Neural cell (in vitro differentiated cells): ENCODE measurements around the gene PRTN3. TPM values are rescaled to one million over a fixed set of nuclear protein-coding genes. Genes with fewer than 3 reads are reported as not detected.

ENCODE experiments used
- H2AFZ ChIP-seq: fragments of 200-600, 300-800 bp; sonication (generic), shearing (Covaris generic); 2 replicates; pipeline ENCODE4 v1.6.0; 2014; ENCODE audit warnings: low read depth, mild to moderate bottlenecking, antibody characterized with exemption, low read length, moderate library complexity
- H3F3A ChIP-seq: fragments of 200-600 bp; shearing (Covaris generic); 2 replicates; pipeline ENCODE4 v1.6.1; 2016; ENCODE audit warnings: mild to moderate bottlenecking, moderate library complexity, mixed read lengths, antibody characterized with exemption, low read length; ENCODE audit not compliant: insufficient read depth, poor library complexity, severe bottlenecking
- H3K27ac ChIP-seq: fragments of 200-600, 300-800 bp; sonication (generic), shearing (Covaris generic); 2 replicates; pipeline ENCODE4 v1.5.1; 2014; ENCODE audit warnings: mild to moderate bottlenecking, low read length, moderate library complexity
- H3K27me3 ChIP-seq: fragments of 300-800, 200-600 bp; sonication (generic), shearing (Covaris generic); 2 replicates; pipeline ENCODE4 v1.6.0; 2014; ENCODE audit warnings: mild to moderate bottlenecking, low read depth, low read length, moderate library complexity; ENCODE audit not compliant: insufficient read depth
- H3K36me3 ChIP-seq: fragments of 300-800, 200-600 bp; sonication (generic), shearing (Covaris generic); 2 replicates; pipeline ENCODE4 v1.5.1; 2014; ENCODE audit warnings: mild to moderate bottlenecking, antibody characterized with exemption, low read length, moderate library complexity; ENCODE audit not compliant: insufficient read depth
- H3K4me2 ChIP-seq: fragments of 300-800, 200-600 bp; sonication (generic), shearing (Covaris generic); 2 replicates; pipeline ENCODE4 v1.6.0; 2014; ENCODE audit warnings: mild to moderate bottlenecking, low read length
- H3K4me3 ChIP-seq: fragments of 300-800, 200-600 bp; sonication (generic), shearing (Covaris generic); 2 replicates; pipeline ENCODE4 v1.5.1; 2014; ENCODE audit warnings: mild to moderate bottlenecking, low read length, moderate library complexity
- H3K79me2 ChIP-seq: fragments of 200-600 bp; shearing (Covaris generic); replicated peaks from 2 replicates; pipeline ENCODE4 v1.6.0; 2014; ENCODE audit warnings: mild to moderate bottlenecking, low read length, moderate library complexity; ENCODE audit not compliant: insufficient read depth
- H3K9ac ChIP-seq: fragments of 300-800, 200-600 bp; sonication (generic), shearing (Covaris generic); 2 replicates; pipeline ENCODE4 v1.6.1; 2016; ENCODE audit warnings: mild to moderate bottlenecking, low read length, mixed read lengths
- H3K9me2 ChIP-seq: fragments of 200-600 bp; shearing (Covaris generic); 2 replicates; pipeline ENCODE4 v1.6.1; 2016; ENCODE audit warnings: mild to moderate bottlenecking, low read length, mixed read lengths; ENCODE audit not compliant: insufficient read depth
- H3K9me3 ChIP-seq: fragments of 200-600, 300-800 bp; sonication (generic), shearing (Covaris generic); 2 replicates; pipeline ENCODE4 v1.6.1; 2016; ENCODE audit warnings: mild to moderate bottlenecking, mixed run types, low read length, moderate library complexity, mixed read lengths
- H4K20me1 ChIP-seq: fragments of 200-600 bp; shearing (Covaris generic); 2 replicates; pipeline ENCODE4 v1.6.1; 2016; ENCODE audit warnings: mild to moderate bottlenecking, mixed run types; ENCODE audit not compliant: insufficient read depth
- EP300 ChIP-seq: fragments of 450-650 bp; conservative IDR thresholded peaks from 2 replicates; pipeline ENCODE4 v1.6.1; 2014; ENCODE audit warnings: antibody characterized with exemption, mild to moderate bottlenecking, moderate library complexity; ENCODE audit not compliant: poor library complexity, severe bottlenecking
- EZH2 ChIP-seq: fragments of 200-600, 300-800 bp; shearing (Covaris generic), sonication (generic); IDR thresholded peaks from 2 replicates; pipeline ENCODE4 v1.6.1; 2014; ENCODE audit warnings: antibody characterized with exemption, low read length, borderline replicate concordance, mild to moderate bottlenecking; ENCODE audit not compliant: insufficient read depth, poor library complexity, severe bottlenecking
- MXI1 ChIP-seq: fragments of 450-650 bp; conservative IDR thresholded peaks from 2 replicates; pipeline ENCODE4 v1.6.1; 2014; ENCODE audit warnings: antibody characterized with exemption, mild to moderate bottlenecking; ENCODE audit not compliant: poor library complexity, severe bottlenecking
- POLR2AphosphoS5 ChIP-seq: IDR thresholded peaks from 2 replicates; pipeline ENCODE4 v1.6.1; 2012
- RAD21 ChIP-seq: fragments of 450-650 bp; conservative IDR thresholded peaks from 2 replicates; pipeline ENCODE4 v1.6.1; 2014; ENCODE audit warnings: antibody characterized with exemption, mild to moderate bottlenecking, moderate library complexity
- SMC3 ChIP-seq: fragments of 450-650 bp; conservative IDR thresholded peaks from 2 replicates; pipeline ENCODE4 v1.6.1; 2014; ENCODE audit warnings: antibody characterized with exemption, mild to moderate bottlenecking, moderate library complexity; ENCODE audit not compliant: poor library complexity
- TAF1 ChIP-seq: IDR thresholded peaks from 2 replicates; pipeline ENCODE4 v1.6.1; 2012; ENCODE audit warnings: low read depth
- polyA plus RNA-seq: library from polyadenylated mRNA; depleted of rRNA; stranded (reverse); fragments of >200 nt; gene quantifications from 2 replicates; pipeline ENCODE4 v1.2.3, GENCODE V29; 2014
- TF ChIP-seq, protein P1 (sequence below): IDR thresholded peaks from 2 replicates; pipeline ENCODE4 v1.6.1; 2012; ENCODE audit warnings: borderline replicate concordance
- TF ChIP-seq, protein P2 (sequence below): fragments of 450-650 bp; IDR thresholded peaks from 2 replicates; pipeline ENCODE4 v1.5.1; 2014; ENCODE audit warnings: antibody characterized with exemption, mild to moderate bottlenecking, moderate library complexity; ENCODE audit not compliant: poor library complexity, severe bottlenecking

Gene PRTN3
- polyA plus RNA-seq, 1 donor from 2014 or later, result not detected

DNA sequence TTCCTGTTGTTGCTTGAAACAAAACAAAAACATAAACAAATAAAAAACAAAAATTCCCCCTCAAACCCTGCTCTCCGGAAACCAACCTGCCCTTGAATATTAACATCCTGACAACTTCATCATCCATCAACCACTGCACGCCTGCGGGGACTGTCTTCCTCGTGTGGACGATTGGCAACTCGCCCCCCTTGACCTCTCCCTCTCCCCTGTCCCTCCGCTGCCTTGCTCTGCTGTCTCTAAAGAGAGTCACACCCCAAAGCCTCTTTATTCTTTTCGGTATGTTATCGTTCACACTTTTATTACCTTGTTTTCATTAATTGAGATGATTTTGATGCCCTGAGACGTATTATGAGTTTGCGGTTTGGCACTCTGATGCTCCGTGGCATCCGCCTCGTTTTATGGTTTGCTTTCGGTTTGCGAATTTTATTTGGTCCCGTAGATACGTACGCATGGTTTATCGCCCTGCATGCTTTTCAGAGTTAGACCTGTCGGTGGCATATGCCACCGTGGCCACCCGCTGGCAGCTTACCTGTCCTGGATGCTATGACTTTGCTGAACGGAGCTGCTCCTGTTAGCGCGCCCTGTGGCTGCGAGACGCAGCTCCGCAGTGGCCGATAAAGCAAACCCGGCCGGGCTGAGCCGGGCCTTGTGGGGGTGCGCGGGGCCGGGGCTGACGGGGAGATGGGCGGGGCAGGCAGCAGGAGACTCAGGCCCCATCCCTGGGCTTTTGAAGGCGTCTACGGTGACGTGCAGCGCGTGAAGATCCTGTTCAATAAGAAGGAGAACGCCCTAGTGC is 33.0 kb upstream of the PRTN3 start:
- peaks cover 24% of the 10 kb centered on the region for H4K20me1 ChIP-seq
- no peaks in the 10 kb centered on the region for H3F3A ChIP-seq
- no peaks in the 10 kb centered on the region for H3K9me2 ChIP-seq
- no peak overlapping the region for H3K27ac ChIP-seq
- H3K36me3 ChIP-seq, result no peaks in the 10 kb centered on the region
- peaks cover 14% of the 10 kb centered on the region for H3K79me2 ChIP-seq
- no peak for TF ChIP-seq EP300
- TF ChIP-seq TAF1, result no peak
- TF ChIP-seq EZH2, result no peak
- TF ChIP-seq MXI1, result no peak
- TF ChIP-seq, protein P1, sequence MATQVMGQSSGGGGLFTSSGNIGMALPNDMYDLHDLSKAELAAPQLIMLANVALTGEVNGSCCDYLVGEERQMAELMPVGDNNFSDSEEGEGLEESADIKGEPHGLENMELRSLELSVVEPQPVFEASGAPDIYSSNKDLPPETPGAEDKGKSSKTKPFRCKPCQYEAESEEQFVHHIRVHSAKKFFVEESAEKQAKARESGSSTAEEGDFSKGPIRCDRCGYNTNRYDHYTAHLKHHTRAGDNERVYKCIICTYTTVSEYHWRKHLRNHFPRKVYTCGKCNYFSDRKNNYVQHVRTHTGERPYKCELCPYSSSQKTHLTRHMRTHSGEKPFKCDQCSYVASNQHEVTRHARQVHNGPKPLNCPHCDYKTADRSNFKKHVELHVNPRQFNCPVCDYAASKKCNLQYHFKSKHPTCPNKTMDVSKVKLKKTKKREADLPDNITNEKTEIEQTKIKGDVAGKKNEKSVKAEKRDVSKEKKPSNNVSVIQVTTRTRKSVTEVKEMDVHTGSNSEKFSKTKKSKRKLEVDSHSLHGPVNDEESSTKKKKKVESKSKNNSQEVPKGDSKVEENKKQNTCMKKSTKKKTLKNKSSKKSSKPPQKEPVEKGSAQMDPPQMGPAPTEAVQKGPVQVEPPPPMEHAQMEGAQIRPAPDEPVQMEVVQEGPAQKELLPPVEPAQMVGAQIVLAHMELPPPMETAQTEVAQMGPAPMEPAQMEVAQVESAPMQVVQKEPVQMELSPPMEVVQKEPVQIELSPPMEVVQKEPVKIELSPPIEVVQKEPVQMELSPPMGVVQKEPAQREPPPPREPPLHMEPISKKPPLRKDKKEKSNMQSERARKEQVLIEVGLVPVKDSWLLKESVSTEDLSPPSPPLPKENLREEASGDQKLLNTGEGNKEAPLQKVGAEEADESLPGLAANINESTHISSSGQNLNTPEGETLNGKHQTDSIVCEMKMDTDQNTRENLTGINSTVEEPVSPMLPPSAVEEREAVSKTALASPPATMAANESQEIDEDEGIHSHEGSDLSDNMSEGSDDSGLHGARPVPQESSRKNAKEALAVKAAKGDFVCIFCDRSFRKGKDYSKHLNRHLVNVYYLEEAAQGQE, result no peak
- TF ChIP-seq RAD21, result no peak
- no peak for TF ChIP-seq POLR2AphosphoS5
- no peak overlapping the region for H3K9ac ChIP-seq
- no peak overlapping the region for H3K4me3 ChIP-seq
- H3K27me3 ChIP-seq, result no peaks in the 10 kb centered on the region
- no peak overlapping the region for H3K4me2 ChIP-seq
- H2AFZ ChIP-seq, result no peak overlapping the region
- H3K9me3 ChIP-seq, result no peaks in the 10 kb centered on the region

DNA sequence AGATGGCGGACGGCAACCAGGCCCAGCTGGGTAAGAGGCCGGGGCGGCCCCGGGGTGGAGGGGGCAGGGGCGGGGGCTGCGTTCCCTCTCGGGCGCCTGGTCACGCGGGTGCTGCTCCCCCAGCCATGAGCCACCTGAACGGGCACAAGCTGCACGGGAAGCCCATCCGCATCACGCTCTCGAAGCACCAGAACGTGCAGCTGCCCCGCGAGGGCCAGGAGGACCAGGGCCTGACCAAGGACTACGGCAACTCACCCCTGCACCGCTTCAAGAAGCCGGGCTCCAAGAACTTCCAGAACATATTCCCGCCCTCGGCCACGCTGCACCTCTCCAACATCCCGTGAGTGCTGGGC is 32.4 kb upstream of the PRTN3 start:
- TF ChIP-seq MXI1 (no peak), TAF1 (no peak), SMC3 (no peak), POLR2AphosphoS5 (peak; percentile 1), EZH2 (no peak)
- TF ChIP-seq, protein P2, sequence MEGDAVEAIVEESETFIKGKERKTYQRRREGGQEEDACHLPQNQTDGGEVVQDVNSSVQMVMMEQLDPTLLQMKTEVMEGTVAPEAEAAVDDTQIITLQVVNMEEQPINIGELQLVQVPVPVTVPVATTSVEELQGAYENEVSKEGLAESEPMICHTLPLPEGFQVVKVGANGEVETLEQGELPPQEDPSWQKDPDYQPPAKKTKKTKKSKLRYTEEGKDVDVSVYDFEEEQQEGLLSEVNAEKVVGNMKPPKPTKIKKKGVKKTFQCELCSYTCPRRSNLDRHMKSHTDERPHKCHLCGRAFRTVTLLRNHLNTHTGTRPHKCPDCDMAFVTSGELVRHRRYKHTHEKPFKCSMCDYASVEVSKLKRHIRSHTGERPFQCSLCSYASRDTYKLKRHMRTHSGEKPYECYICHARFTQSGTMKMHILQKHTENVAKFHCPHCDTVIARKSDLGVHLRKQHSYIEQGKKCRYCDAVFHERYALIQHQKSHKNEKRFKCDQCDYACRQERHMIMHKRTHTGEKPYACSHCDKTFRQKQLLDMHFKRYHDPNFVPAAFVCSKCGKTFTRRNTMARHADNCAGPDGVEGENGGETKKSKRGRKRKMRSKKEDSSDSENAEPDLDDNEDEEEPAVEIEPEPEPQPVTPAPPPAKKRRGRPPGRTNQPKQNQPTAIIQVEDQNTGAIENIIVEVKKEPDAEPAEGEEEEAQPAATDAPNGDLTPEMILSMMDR, result no peak
- TF ChIP-seq, protein P1, result no peak
- H3K36me3 ChIP-seq, result no peaks in the 10 kb centered on the region
- no peak overlapping the region for H3K27ac ChIP-seq
- H3K9me2 ChIP-seq, result no peaks in the 10 kb centered on the region
- H3K9me3 ChIP-seq, result no peaks in the 10 kb centered on the region
- no peak overlapping the region for H3K9ac ChIP-seq
- H3K4me2 ChIP-seq, result no peak overlapping the region
- no peaks in the 10 kb centered on the region for H3F3A ChIP-seq
- no peaks in the 10 kb centered on the region for H3K27me3 ChIP-seq
- H2AFZ ChIP-seq, result no peak overlapping the region
- H3K4me3 ChIP-seq, result no peak overlapping the region
- H4K20me1 ChIP-seq, result peaks cover 18% of the 10 kb centered on the region
- peaks cover 9% of the 10 kb centered on the region for H3K79me2 ChIP-seq
